ENCODE data around the gene SLC30A2.

GRCh38 chr1:26029054-26029863 lies 16.7 kb downstream of the SLC30A2 start:
- TF ChIP-seq CTCF (IDR thresholded peaks at IDR 0.05) = no peak
- TF ChIP-seq POLR2A (IDR thresholded peaks at IDR 0.05) = no peak

All from esophagus squamous epithelium (tissue), 4 donors.